ENCODE data around the gene TTC34. TPM values are rescaled to one million over a fixed set of nuclear protein-coding genes. Genes with fewer than 3 reads are reported as not detected.
"Not testable (repeated sequence)": the region's sequence is repeated elsewhere in the genome, so short reads cannot be mapped to it uniquely, and the experiment has no call there.

Gene TTC34
- total and polyA plus RNA-seq, 2 of the 4 experiments (the other 2 are of a cell fraction) = under 0.01 to 0.09 TPM

- H4K20me1 ChIP-seq (ENCODE audit: insufficient read depth, low read length); H3K23ac ChIP-seq (ENCODE audit: low read depth, low read length); H4K91ac ChIP-seq (ENCODE audit: insufficient read depth, low read depth, low read length); H2BK5ac ChIP-seq (ENCODE audit: low read depth, low read length, poor library complexity, severe bottlenecking); intact Hi-C loops (cut with micrococcal nuclease); H3K79me1 ChIP-seq (ENCODE audit: low read depth in 1 of 2, low read length in 2 of 2); H3K36me3 ChIP-seq (ENCODE audit: control insufficient read depth, insufficient read depth, low read length); H3K18ac ChIP-seq (ENCODE audit: low read depth, low read length); H3K56ac ChIP-seq (ENCODE audit: extremely low read depth, insufficient read depth, low read length); H4K5ac ChIP-seq (ENCODE audit: low read depth, low read length); DNase-seq; H3K4me3 ChIP-seq (ENCODE audit: insufficient read depth, low read depth, low read length); H3K14ac ChIP-seq (replicated peaks; ENCODE audit: low read depth, low read length); H4K8ac ChIP-seq (ENCODE audit: low read depth in 2 of 2, low read length in 2 of 2); H3K27ac ChIP-seq (ENCODE audit: insufficient read depth, low read length); H3K9ac ChIP-seq (ENCODE audit: low read depth, low read length); H3K9me1 ChIP-seq (ENCODE audit: insufficient read depth, low read length); H2AFZ ChIP-seq (replicated peaks; ENCODE audit: low read length, poor library complexity); H3K4me1 ChIP-seq (ENCODE audit: control insufficient read depth, insufficient read depth, low read length); H2BK120ac ChIP-seq (ENCODE audit: low read depth, low read length); H3K9me3 ChIP-seq (ENCODE audit: control insufficient read depth, insufficient read depth, low read length); H3K4ac ChIP-seq (ENCODE audit: low read depth, low read length); BruUV-seq (replicated peaks); H2AK5ac ChIP-seq (ENCODE audit: low read depth, low read length); H2BK15ac ChIP-seq (ENCODE audit: low read depth, low read length); dilution Hi-C loops (cut with HindIII; ENCODE audit: low sequenced_read_pairs, unreplicated experiment); CTCF ChIA-PET; H2BK20ac ChIP-seq (ENCODE audit: low read depth, low read length); POLR2A ChIA-PET (ENCODE audit: unreplicated experiment); H2AK9ac ChIP-seq (replicated peaks; ENCODE audit: low read depth, low read length, poor library complexity); in situ Hi-C loops (cut with MboI; ENCODE audit: low sequenced_read_pairs); ATAC-seq (ENCODE audit: low read depth); H3K4me2 ChIP-seq (ENCODE audit: low read depth, low read length); H3K27me3 ChIP-seq (ENCODE audit: control insufficient read depth, insufficient read depth, low read length): not testable (repeated sequence)
- WGBS, 2 experiments (ENCODE audit: extremely low coverage in 2 of 2, insufficient read length in 1 of 2) = no CpG with 5 or more reads among the region's 4 CpGs
Measured at GRCh38 chr1:2775333-2775732, 26.2 kb downstream of the TTC34 start.

- intact Hi-C loops (cut with micrococcal nuclease); H2AFZ ChIP-seq (replicated peaks; ENCODE audit: low read length, poor library complexity); ATAC-seq (ENCODE audit: low read depth); H4K8ac ChIP-seq (ENCODE audit: low read depth in 2 of 2, low read length in 2 of 2); H2BK20ac ChIP-seq (ENCODE audit: low read depth, low read length); H3K9me3 ChIP-seq (ENCODE audit: control insufficient read depth, insufficient read depth, low read length); BruUV-seq (replicated peaks); dilution Hi-C loops (cut with HindIII; ENCODE audit: low sequenced_read_pairs, unreplicated experiment); H4K20me1 ChIP-seq (ENCODE audit: insufficient read depth, low read length); H3K9me1 ChIP-seq (ENCODE audit: insufficient read depth, low read length); H3K56ac ChIP-seq (ENCODE audit: extremely low read depth, insufficient read depth, low read length); H2BK120ac ChIP-seq (ENCODE audit: low read depth, low read length); H3K27me3 ChIP-seq (ENCODE audit: control insufficient read depth, insufficient read depth, low read length); H2BK5ac ChIP-seq (ENCODE audit: low read depth, low read length, poor library complexity, severe bottlenecking); H3K4me1 ChIP-seq (ENCODE audit: control insufficient read depth, insufficient read depth, low read length); H3K27ac ChIP-seq (ENCODE audit: insufficient read depth, low read length); CTCF ChIA-PET; H2AK9ac ChIP-seq (replicated peaks; ENCODE audit: low read depth, low read length, poor library complexity); H4K5ac ChIP-seq (ENCODE audit: low read depth, low read length); H3K18ac ChIP-seq (ENCODE audit: low read depth, low read length); H2BK15ac ChIP-seq (ENCODE audit: low read depth, low read length); POLR2A ChIA-PET (ENCODE audit: unreplicated experiment); H3K9ac ChIP-seq (ENCODE audit: low read depth, low read length); in situ Hi-C loops (cut with MboI; ENCODE audit: low sequenced_read_pairs); H3K79me1 ChIP-seq (ENCODE audit: low read depth in 1 of 2, low read length in 2 of 2); H4K91ac ChIP-seq (ENCODE audit: insufficient read depth, low read depth, low read length); H3K4ac ChIP-seq (ENCODE audit: low read depth, low read length); H3K14ac ChIP-seq (replicated peaks; ENCODE audit: low read depth, low read length); H3K23ac ChIP-seq (ENCODE audit: low read depth, low read length); DNase-seq; H3K4me3 ChIP-seq (ENCODE audit: insufficient read depth, low read depth, low read length); H2AK5ac ChIP-seq (ENCODE audit: low read depth, low read length); H3K4me2 ChIP-seq (ENCODE audit: low read depth, low read length); H3K36me3 ChIP-seq (ENCODE audit: control insufficient read depth, insufficient read depth, low read length): not testable (repeated sequence)
- WGBS, 2 experiments (ENCODE audit: extremely low coverage in 2 of 2, insufficient read length in 1 of 2) = no CpG with 5 or more reads among the region's 8 CpGs
Measured at GRCh38 chr1:2768052-2768451, 33.4 kb downstream of the TTC34 start.
